Superior temporal gyrus (tissue), 1 donor: ENCODE measurements around the gene CATSPERE.
A peak's percentile ranks its signal among the peaks of the same experiment; 100 is the strongest.

Experiments
- DNase-seq: peaks from one replicate; pipeline ENCODE4 v3.0.0-alpha.2; 2016; ENCODE audit errors: extremely low spot score

CATSPERE gene

GRCh38 chr1:244461245-244462071, at the start of gene CATSPERE:
Gene CATSPERE, plus strand, starts transcription at chr1:244461273. Its CDS starts 157 bp downstream, at chr1:244461430.
- peak; percentile 78 for DNase-seq

- DNase-seq = no peak
These were observed 48.9 kb upstream of the CATSPERE start for GRCh38 chr1:244412176-244412575.

- DNase-seq = no peak
These were observed 47.3 kb upstream of the CATSPERE start for GRCh38 chr1:244413736-244414135.

- no peak for DNase-seq
These were observed 46.5 kb upstream of the CATSPERE start for GRCh38 chr1:244414543-244414942.

GRCh38 chr1:244419024-244419423, 42.0 kb upstream of the CATSPERE start:
- no peak for DNase-seq

- no peak for DNase-seq
These were observed 38.9 kb upstream of the CATSPERE start for GRCh38 chr1:244422174-244422573.

GRCh38 chr1:244424649-244425334, 36.3 kb upstream of the CATSPERE start:
- no peak for DNase-seq

GRCh38 chr1:244427647-244428046, 33.4 kb upstream of the CATSPERE start:
- DNase-seq = no peak

GRCh38 chr1:244429818-244430217, 31.3 kb upstream of the CATSPERE start:
- no peak for DNase-seq

GRCh38 chr1:244431166-244431565, 29.9 kb upstream of the CATSPERE start:
- peak; percentile 84 for DNase-seq

GRCh38 chr1:244435562-244436205, 25.4 kb upstream of the CATSPERE start:
- no peak for DNase-seq

- DNase-seq = no peak
These were observed 24.6 kb upstream of the CATSPERE start for GRCh38 chr1:244436336-244437085.

- peak; percentile 20 for DNase-seq
These were observed 24.0 kb upstream of the CATSPERE start for GRCh38 chr1:244437086-244437468.

GRCh38 chr1:244439391-244440032, 21.6 kb upstream of the CATSPERE start:
- peak; percentile 19 for DNase-seq

- DNase-seq = no peak
These were observed 18.2 kb upstream of the CATSPERE start for GRCh38 chr1:244442850-244443249.

GRCh38 chr1:244444854-244445253, 16.2 kb upstream of the CATSPERE start:
- DNase-seq = no peak

GRCh38 chr1:244445320-244446181, 15.5 kb upstream of the CATSPERE start:
- peak; percentile 84 for DNase-seq

- DNase-seq = peak; percentile 40
These were observed 14.0 kb upstream of the CATSPERE start for GRCh38 chr1:244447024-244447423.

- no peak for DNase-seq
These were observed 13.5 kb upstream of the CATSPERE start for GRCh38 chr1:244447552-244447951.

- peak; percentile 42 for DNase-seq
These were observed 12.6 kb upstream of the CATSPERE start for GRCh38 chr1:244448279-244449036.
